Subcutaneous abdominal adipose tissue (tissue), 5 donors: ENCODE data around the gene ANXA11.

ENCODE experiments used
- H3K27ac ChIP-seq: one replicate; pipeline ENCODE4 v1.7.0; 2013; ENCODE audit warnings: low read depth, mild to moderate bottlenecking, inconsistent platforms, low read length, moderate library complexity
- H3K27me3 ChIP-seq, 5 donors: one replicate each; pipeline ENCODE4 v1.7.0; 2013; ENCODE audit warnings: low read length in 5 of 5, inconsistent platforms in 1 of 5; ENCODE audit not compliant: control insufficient read depth in 5 of 5, insufficient read depth in 4 of 5
- H3K36me3 ChIP-seq, 5 donors: one replicate each; pipeline ENCODE4 v1.7.0; 2013; ENCODE audit warnings: low read length in 5 of 5; ENCODE audit not compliant: control insufficient read depth in 5 of 5, insufficient read depth in 5 of 5
- H3K4me1 ChIP-seq, 5 donors: one replicate each; pipeline ENCODE4 v1.7.0; 2013; ENCODE audit warnings: low read length in 5 of 5, mild to moderate bottlenecking in 3 of 5, moderate library complexity in 1 of 5; ENCODE audit not compliant: control insufficient read depth in 5 of 5, insufficient read depth in 5 of 5
- H3K4me3 ChIP-seq, 5 donors: one replicate each; pipeline ENCODE4 v1.7.0; 2013; ENCODE audit warnings: low read length in 5 of 5, low read depth in 1 of 5
- H3K9ac ChIP-seq, 5 donors: one replicate each; pipeline ENCODE4 v1.7.0; 2013; ENCODE audit warnings: low read length in 5 of 5, mild to moderate bottlenecking in 4 of 5, moderate library complexity in 3 of 5
- H3K9me3 ChIP-seq, 5 donors: one replicate each; pipeline ENCODE4 v1.7.0; 2013; ENCODE audit warnings: low read length in 5 of 5; ENCODE audit not compliant: control insufficient read depth in 5 of 5
- donor health status: healthy.
- donor health status: healthy.
- donor health status: healthy.
- donor health status: healthy.
- donor health status: healthy.

The ANXA11 gene

DNA sequence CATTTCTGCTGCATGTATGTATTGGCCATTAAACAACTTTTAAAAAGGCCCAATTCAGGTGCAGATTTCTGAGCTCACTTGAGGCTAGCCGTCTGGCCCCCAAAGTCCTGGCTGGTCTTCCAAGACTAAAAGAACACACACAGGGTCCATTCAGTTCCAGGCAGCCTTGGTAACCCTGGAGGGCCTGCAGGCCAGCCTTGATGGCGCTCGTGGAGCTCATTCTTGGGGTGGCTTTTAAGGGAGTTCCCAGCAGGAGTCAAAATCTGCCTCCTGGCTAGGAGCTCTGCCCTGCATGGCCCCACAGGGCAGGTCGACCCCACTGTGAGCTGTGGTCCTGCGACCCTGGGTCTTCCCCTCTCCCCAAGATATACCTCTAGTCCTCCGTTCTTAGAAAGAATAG lies 28.8 kb downstream of the ANXA11 start:
- peaks cover 0 to 44% (median 37%) of the 10 kb centered on the region in 5 donors for H3K36me3 ChIP-seq
- no peak overlapping the region for H3K27ac ChIP-seq
- no peaks in the 10 kb centered on the region for H3K27me3 ChIP-seq
- H3K4me3 ChIP-seq, result no peak overlapping the region
- H3K9me3 ChIP-seq, result no peaks in the 10 kb centered on the region
- H3K4me1 ChIP-seq, result peaks cover 2 to 52% (median 40%) of the 10 kb centered on the region in 5 donors
- H3K9ac ChIP-seq, result no peak overlapping the region

DNA sequence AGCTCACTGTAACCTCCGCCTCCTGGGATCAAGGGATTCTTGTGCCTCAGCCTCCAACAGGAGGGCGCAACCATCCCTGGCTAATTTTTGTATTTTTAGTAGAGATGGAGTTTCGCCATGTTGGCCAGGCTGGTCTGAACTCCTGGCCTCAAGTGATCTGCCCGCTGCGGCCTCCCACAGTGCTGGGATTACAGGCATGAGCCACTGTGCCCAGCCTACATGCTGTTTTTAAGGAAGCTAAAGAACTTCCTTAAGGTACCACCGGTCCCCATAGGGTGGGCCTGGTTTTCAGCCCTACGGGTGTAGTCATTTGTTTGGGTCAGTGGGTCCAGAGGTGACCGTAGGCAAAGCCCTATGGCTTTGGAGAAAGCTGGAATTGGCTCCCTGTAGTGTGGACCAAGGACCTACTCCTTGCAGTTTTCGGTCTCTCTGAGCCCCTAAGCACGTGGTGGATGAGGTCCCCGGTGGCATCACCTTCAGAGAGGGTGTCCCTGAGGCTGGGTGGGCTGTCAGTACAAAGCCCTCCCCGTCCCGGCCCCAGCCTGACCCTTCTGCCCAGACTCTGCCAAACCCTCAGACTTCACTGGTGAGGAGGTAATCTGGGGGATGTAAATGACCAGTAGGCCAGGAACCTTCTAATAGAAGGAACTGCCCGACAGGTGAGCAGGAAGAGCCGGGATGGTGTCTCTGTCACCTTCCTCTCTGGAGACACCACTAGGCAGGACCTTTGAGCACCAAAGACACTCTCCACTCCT lies 30.5 kb downstream of the ANXA11 start:
- peaks cover 2 to 50% (median 42%) of the 10 kb centered on the region in 5 donors for H3K4me1 ChIP-seq
- H3K27me3 ChIP-seq, result no peaks in the 10 kb centered on the region
- H3K27ac ChIP-seq, result no peak overlapping the region
- no peak overlapping the region for H3K4me3 ChIP-seq
- peaks cover 0 to 52% (median 46%) of the 10 kb centered on the region in 5 donors for H3K36me3 ChIP-seq
- H3K9ac ChIP-seq, result peak overlapping the region in 1 of 5 donors; percentile 31
- H3K9me3 ChIP-seq, result no peaks in the 10 kb centered on the region

DNA sequence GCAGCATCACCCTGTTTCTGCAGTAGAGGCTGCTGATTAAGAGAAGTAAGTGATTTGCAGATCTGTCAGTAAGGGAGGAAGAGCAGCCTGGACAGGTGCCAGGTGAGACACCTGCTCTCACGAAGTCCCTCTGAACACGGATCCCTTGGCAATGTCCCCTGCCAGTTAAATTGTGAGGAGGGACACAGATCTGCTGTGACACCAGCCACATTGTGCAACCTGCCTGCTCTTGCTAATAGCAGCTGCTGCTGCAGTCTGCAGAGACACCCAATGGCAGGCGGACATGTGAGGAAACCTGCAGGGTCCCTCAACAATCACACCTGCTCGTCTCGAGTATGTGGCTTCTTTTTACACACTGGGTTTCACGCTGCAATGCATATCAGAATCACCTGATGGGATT lies 31.9 kb downstream of the ANXA11 start:
- H3K36me3 ChIP-seq, result peaks cover 0 to 58% (median 51%) of the 10 kb centered on the region in 5 donors
- no peaks in the 10 kb centered on the region for H3K27me3 ChIP-seq
- peaks cover 2 to 53% (median 45%) of the 10 kb centered on the region in 5 donors for H3K4me1 ChIP-seq
- H3K27ac ChIP-seq, result no peak overlapping the region
- no peak overlapping the region for H3K9ac ChIP-seq
- H3K4me3 ChIP-seq, result no peak overlapping the region
- no peaks in the 10 kb centered on the region for H3K9me3 ChIP-seq

DNA sequence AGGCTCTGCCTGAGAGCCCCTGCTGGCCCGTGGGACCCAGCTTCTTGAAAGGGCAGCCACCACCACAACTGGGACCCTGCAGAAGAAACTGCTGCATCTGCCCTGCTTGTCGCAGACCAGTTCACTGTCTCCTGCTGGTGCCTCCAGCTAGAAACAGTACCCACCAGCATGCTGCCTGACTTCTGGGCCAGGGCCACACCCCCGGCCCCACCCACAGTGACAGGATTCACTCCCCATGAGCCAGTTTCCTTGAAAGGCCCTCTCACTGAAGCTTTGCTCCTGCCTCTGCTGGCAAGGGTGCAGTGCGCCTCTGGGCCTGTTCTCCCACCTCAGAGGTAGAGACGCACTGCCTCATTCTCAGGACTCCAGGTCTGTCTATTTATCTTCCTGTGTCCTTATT lies 32.4 kb downstream of the ANXA11 start:
- Histone ChIP-seq H3K9me3 (no peaks in the 10 kb centered on the region), H3K27me3 (no peaks in the 10 kb centered on the region), H3K4me1 (peaks cover 2 to 53% (median 44%) of the 10 kb centered on the region in 5 donors), H3K36me3 (peaks cover 0 to 62% (median 51%) of the 10 kb centered on the region in 5 donors), H3K9ac (no peak overlapping the region), H3K4me3 (no peak overlapping the region), H3K27ac (no peak overlapping the region)

DNA sequence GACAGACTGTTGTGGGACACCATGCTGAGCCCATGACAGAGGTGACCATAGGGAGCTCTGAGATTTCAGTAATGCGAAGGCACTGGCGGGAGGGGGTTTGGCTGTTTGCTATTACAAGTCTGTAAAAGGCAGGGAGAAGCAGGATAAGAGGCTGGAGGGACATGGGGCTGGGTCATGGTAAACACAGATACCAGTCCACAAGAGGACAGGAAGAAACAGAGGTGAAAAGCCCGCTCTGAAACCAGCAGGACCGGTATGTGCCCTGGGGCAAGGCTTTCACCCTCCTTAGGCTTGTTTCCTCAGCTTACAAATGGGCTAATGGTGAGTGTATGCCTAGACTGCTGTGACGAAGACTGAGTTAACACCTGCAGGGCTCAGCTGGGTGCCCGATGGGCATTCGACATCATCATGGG lies 34.1 kb downstream of the ANXA11 start:
- H3K9me3 ChIP-seq, result no peaks in the 10 kb centered on the region
- H3K4me1 ChIP-seq, result peaks cover 4 to 57% (median 46%) of the 10 kb centered on the region in 5 donors
- H3K4me3 ChIP-seq, result no peak overlapping the region
- peak overlapping the region in 1 of 5 donors; percentile 14 for H3K9ac ChIP-seq
- no peaks in the 10 kb centered on the region for H3K27me3 ChIP-seq
- no peak overlapping the region for H3K27ac ChIP-seq
- peaks cover 0 to 74% (median 60%) of the 10 kb centered on the region in 5 donors for H3K36me3 ChIP-seq

DNA sequence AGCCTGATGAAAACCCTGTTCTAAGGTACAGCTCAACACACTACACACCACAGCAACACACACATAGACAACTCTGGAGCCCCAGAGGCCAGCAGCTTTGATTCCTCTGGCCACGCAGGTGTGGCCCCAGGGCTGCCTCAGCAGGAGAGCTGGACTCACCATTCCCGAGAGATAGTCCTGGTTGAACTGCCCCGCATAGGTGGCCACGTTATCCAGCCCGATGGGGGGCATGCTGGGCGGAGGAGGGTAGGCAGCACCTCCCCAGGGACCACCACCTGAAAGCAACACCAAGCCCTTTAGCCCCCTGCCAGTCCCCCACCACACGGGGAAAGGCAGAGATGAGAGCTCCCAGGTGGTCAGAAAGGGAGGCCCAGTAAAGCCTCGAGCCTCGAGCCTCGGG lies 34.7 kb downstream of the ANXA11 start:
- H3K9me3 ChIP-seq, result no peaks in the 10 kb centered on the region
- H3K36me3 ChIP-seq, result peaks cover 0 to 77% (median 62%) of the 10 kb centered on the region in 5 donors
- no peak overlapping the region for H3K4me3 ChIP-seq
- no peak overlapping the region for H3K27ac ChIP-seq
- H3K27me3 ChIP-seq, result no peaks in the 10 kb centered on the region
- peak overlapping the region in 1 of 5 donors; percentile 14 for H3K9ac ChIP-seq
- H3K4me1 ChIP-seq, result peaks cover 6 to 62% (median 48%) of the 10 kb centered on the region in 5 donors

DNA sequence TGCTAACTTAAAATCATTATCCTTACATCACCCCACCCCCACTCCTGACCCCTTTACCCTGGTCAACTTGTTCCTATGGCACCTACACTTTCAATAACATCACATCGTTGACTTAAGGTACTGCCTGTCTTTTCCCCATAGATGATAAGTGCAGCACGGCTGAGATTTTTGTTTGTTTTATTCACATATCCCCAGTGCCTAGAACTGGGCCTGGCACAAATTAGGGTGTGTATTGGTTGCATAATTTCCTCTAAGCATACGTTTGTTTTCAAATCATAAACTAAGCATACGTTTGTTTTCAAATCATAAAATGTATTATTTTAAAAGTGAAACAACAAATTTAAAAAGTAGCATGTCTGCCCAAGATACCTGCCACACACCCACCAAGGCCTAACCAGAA lies 35.3 kb downstream of the ANXA11 start:
- peaks cover 8 to 66% (median 54%) of the 10 kb centered on the region in 5 donors for H3K4me1 ChIP-seq

DNA sequence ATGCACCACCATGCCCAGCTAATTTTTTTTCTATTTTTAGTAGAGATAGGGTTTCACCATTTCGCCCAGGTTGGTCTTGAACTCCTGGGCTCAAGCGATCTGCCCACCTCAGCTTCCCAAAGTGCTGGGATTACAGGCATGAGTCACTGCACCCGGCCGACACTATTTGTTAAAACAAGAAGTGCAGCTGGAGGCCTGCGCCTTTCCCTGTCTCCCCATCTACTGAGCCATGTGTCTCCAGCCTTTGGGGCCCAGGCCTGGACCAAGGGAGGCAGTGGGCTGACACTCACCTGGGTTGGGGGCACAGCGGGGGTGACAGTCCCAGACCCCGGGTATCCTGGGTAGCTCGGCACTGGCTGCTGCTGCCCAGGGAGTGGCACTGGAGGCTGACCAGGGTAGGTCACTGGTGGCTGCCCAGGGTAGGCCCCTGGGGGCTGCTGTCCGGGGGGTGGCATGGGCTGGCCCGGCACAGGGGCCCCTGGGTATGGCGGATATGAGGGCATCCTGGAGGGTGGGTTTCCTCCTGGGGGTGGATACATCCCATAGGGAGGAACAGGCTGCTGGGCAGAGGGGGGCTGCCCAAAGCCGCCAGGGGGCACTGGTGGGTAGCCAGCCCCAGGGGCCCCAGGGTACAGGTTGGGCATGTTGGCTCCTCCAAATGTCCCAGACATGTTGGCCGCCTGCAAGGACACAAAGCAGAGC lies 36.5 kb downstream of the ANXA11 start:
- H3K27me3 ChIP-seq, result no peaks in the 10 kb centered on the region
- no peak overlapping the region for H3K9ac ChIP-seq
- peaks cover 14 to 77% (median 66%) of the 10 kb centered on the region in 5 donors for H3K4me1 ChIP-seq
- H3K36me3 ChIP-seq, result peaks cover 0 to 90% (median 74%) of the 10 kb centered on the region in 5 donors
- peak overlapping the region; percentile 89 for H3K27ac ChIP-seq
- H3K9me3 ChIP-seq, result no peaks in the 10 kb centered on the region
- no peak overlapping the region for H3K4me3 ChIP-seq

More for the DNA sequence above, 35.3 kb downstream of the ANXA11 start:
- Histone ChIP-seq H3K27me3 (no peaks in the 10 kb centered on the region), H3K4me3 (no peak overlapping the region), H3K27ac (no peak overlapping the region), H3K36me3 (peaks cover 0 to 82% (median 68%) of the 10 kb centered on the region in 5 donors), H3K9ac (no peak overlapping the region), H3K9me3 (no peaks in the 10 kb centered on the region)

DNA sequence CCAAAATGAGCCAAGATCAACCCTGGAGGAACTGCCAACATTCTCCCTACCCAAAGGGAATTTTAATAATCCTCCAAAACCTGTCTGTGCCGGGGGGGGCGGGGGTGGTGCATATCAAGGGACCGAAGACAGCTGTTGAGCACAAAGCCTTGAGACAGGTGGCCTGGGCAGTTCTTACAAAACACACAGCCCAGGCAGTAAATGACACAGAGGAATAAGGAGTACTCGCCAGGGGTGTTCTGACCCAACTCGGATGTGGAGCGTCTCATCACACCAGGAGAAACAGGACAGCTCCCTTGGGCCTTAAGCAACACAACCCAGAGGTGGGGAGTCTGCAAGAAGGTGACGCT lies 37.2 kb downstream of the ANXA11 start:
- no peak overlapping the region for H3K4me3 ChIP-seq
- peak overlapping the region in 1 of 5 donors; percentile 12 for H3K9ac ChIP-seq
- H3K4me1 ChIP-seq, result peaks cover 17 to 79% (median 67%) of the 10 kb centered on the region in 5 donors
- peak overlapping the region; percentile 89 for H3K27ac ChIP-seq
- no peaks in the 10 kb centered on the region for H3K9me3 ChIP-seq
- no peaks in the 10 kb centered on the region for H3K27me3 ChIP-seq
- H3K36me3 ChIP-seq, result peaks cover 0 to 92% (median 74%) of the 10 kb centered on the region in 5 donors
